Stimulated activated CD4-positive, alpha-beta T cell treated with anti-CD3 and anti-CD28 coated beads, Interleukin-4, amount 100 ng/mL, for 24 hours (primary cell): ENCODE data around the gene ARFGEF2.
"Not testable (repeated sequence)": the region's sequence is repeated elsewhere in the genome, so short reads cannot be mapped to it uniquely, and the experiment has no call there.

Experiments
- DNase-seq: peaks from one replicate; pipeline ENCODE4 v3.0.0-alpha.2; 2020

Gene ARFGEF2

GRCh38 chr20:48956052-48956451, 34.5 kb downstream of the ARFGEF2 start:
- DNase-seq: no peak

- DNase-seq: no peak
Measured at GRCh38 chr20:48957053-48957481, 35.6 kb downstream of the ARFGEF2 start.

- DNase-seq: no peak
Measured at GRCh38 chr20:48957533-48957932, 36.0 kb downstream of the ARFGEF2 start.

- no peak for DNase-seq
Measured at GRCh38 chr20:48958743-48959142, 37.2 kb downstream of the ARFGEF2 start.

- DNase-seq: no peak
Measured at GRCh38 chr20:48959899-48960550, 38.5 kb downstream of the ARFGEF2 start.

GRCh38 chr20:48962421-48962820, 40.9 kb downstream of the ARFGEF2 start:
- DNase-seq: no peak

- DNase-seq: no peak
Measured at GRCh38 chr20:48962976-48963771, 41.7 kb downstream of the ARFGEF2 start.

GRCh38 chr20:48965189-48965910, 43.8 kb downstream of the ARFGEF2 start:
- DNase-seq: no peak

GRCh38 chr20:48970681-48971365, 49.3 kb downstream of the ARFGEF2 start:
- no peak for DNase-seq

GRCh38 chr20:48971956-48972355, 50.4 kb downstream of the ARFGEF2 start:
- DNase-seq: no peak

GRCh38 chr20:48972816-48973215, 51.3 kb downstream of the ARFGEF2 start:
- DNase-seq: no peak

GRCh38 chr20:48975955-48976354, 54.4 kb downstream of the ARFGEF2 start:
- no peak for DNase-seq

GRCh38 chr20:48979980-48980379, 58.5 kb downstream of the ARFGEF2 start:
- not testable (repeated sequence) for DNase-seq

GRCh38 chr20:48983423-48984400, 62.2 kb downstream of the ARFGEF2 start:
- DNase-seq: no peak

GRCh38 chr20:48984575-48985219, 63.2 kb downstream of the ARFGEF2 start:
- DNase-seq: no peak

- DNase-seq: no peak
Measured at GRCh38 chr20:48986899-48987298, 65.4 kb downstream of the ARFGEF2 start.

- DNase-seq: no peak
Measured at GRCh38 chr20:48990467-48990866, 69.0 kb downstream of the ARFGEF2 start.

GRCh38 chr20:48995589-48995988, 74.1 kb downstream of the ARFGEF2 start:
- no peak for DNase-seq

- no peak for DNase-seq
Measured at GRCh38 chr20:48999890-49000870, 78.7 kb downstream of the ARFGEF2 start.

GRCh38 chr20:49001741-49002140, 80.2 kb downstream of the ARFGEF2 start:
- DNase-seq: no peak
